H9 (cell line): ENCODE measurements around the gene CCDC102A. TPM values are rescaled to one million over a fixed set of nuclear protein-coding genes. Genes with fewer than 3 reads are reported as not detected.
A peak's percentile ranks its signal among the peaks of the same experiment; 100 is the strongest.

Experiments
- DNase-seq: peaks from one replicate; pipeline ENCODE4 v3.0.0-alpha.2; 2017
- H2AFZ ChIP-seq: one replicate; pipeline ENCODE4 v1.6.1; 2013; ENCODE audit warnings: mild to moderate bottlenecking, low read length, control low read depth, moderate library complexity
- H2AK5ac ChIP-seq: 2 replicates; pipeline ENCODE4 v1.6.1; 2013; ENCODE audit warnings: low read length, control low read depth, mixed read lengths; ENCODE audit not compliant: insufficient read length
- H2BK120ac ChIP-seq: one replicate; pipeline ENCODE4 v1.6.1; 2013; ENCODE audit warnings: low read depth, mild to moderate bottlenecking, low read length, control low read depth, inconsistent platforms; ENCODE audit not compliant: poor library complexity, severe bottlenecking
- H2BK12ac ChIP-seq: 2 replicates; pipeline ENCODE4 v1.6.1; 2013; ENCODE audit warnings: low read length, control low read depth, mixed read lengths, low read depth; ENCODE audit not compliant: insufficient read length
- H2BK15ac ChIP-seq: 2 replicates; pipeline ENCODE4 v1.6.1; 2013; ENCODE audit warnings: low read depth, low read length, control low read depth
- H2BK20ac ChIP-seq: one replicate; pipeline ENCODE4 v1.6.1; 2013; ENCODE audit warnings: low read depth, mild to moderate bottlenecking, low read length, control low read depth, inconsistent platforms; ENCODE audit not compliant: poor library complexity, severe bottlenecking
- H2BK5ac ChIP-seq: 2 replicates; pipeline ENCODE4 v1.6.1; 2013; ENCODE audit warnings: low read length, control low read depth, mixed read lengths; ENCODE audit not compliant: insufficient read length
- H3K14ac ChIP-seq: 2 replicates; pipeline ENCODE4 v1.6.1; 2013; ENCODE audit warnings: low read length, control low read depth; ENCODE audit not compliant: insufficient read depth
- H3K18ac ChIP-seq: 2 replicates; pipeline ENCODE4 v1.6.1; 2013; ENCODE audit warnings: low read depth, mild to moderate bottlenecking, mixed read lengths, low read length, control low read depth; ENCODE audit not compliant: insufficient read length
- H3K23ac ChIP-seq: 2 replicates; pipeline ENCODE4 v1.6.1; 2013; ENCODE audit warnings: low read length, control low read depth, mixed read lengths, low read depth; ENCODE audit not compliant: insufficient read length
- H3K23me2 ChIP-seq: 2 replicates; pipeline ENCODE4 v1.6.1; 2013; ENCODE audit warnings: low read depth, mild to moderate bottlenecking, mixed read lengths, low read length, control low read depth; ENCODE audit not compliant: insufficient read length, poor library complexity, severe bottlenecking
- H3K27ac ChIP-seq: 2 replicates; pipeline ENCODE4 v1.5.1; 2013; ENCODE audit warnings: low read length, control low read depth, mixed read lengths, low read depth; ENCODE audit not compliant: insufficient read length
- H3K27me3 ChIP-seq: 2 replicates; pipeline ENCODE4 v1.6.1; 2013; ENCODE audit warnings: low read length, control low read depth, inconsistent platforms; ENCODE audit not compliant: insufficient read depth
- H3K4ac ChIP-seq: 2 replicates; pipeline ENCODE4 v1.6.1; 2013; ENCODE audit warnings: low read depth, mild to moderate bottlenecking, control low read depth, inconsistent platforms, low read length, moderate library complexity
- H3K4me1 ChIP-seq: 2 replicates; pipeline ENCODE4 v1.6.1; 2013; ENCODE audit warnings: low read length, control low read depth, inconsistent platforms; ENCODE audit not compliant: insufficient read depth
- H3K4me2 ChIP-seq: 2 replicates; pipeline ENCODE4 v1.6.1; 2013; ENCODE audit warnings: low read length, control low read depth, mixed read lengths; ENCODE audit not compliant: insufficient read length, insufficient read depth
- H3K56ac ChIP-seq: 2 replicates; pipeline ENCODE4 v1.6.1; 2013; ENCODE audit warnings: low read depth, mild to moderate bottlenecking, mixed read lengths, low read length, control low read depth; ENCODE audit not compliant: insufficient read length
- H3K79me1 ChIP-seq: 2 replicates; pipeline ENCODE4 v1.6.1; 2013; ENCODE audit warnings: low read depth, mild to moderate bottlenecking, moderate library complexity, low read length, control low read depth, inconsistent platforms; ENCODE audit not compliant: insufficient read depth, poor library complexity, severe bottlenecking
- H3K79me2 ChIP-seq: 2 replicates; pipeline ENCODE4 v1.6.1; 2013; ENCODE audit warnings: low read length, control low read depth, inconsistent platforms; ENCODE audit not compliant: insufficient read depth
- H3K9ac ChIP-seq: 2 replicates; pipeline ENCODE4 v1.6.1; 2013; ENCODE audit warnings: low read length, control low read depth, mixed read lengths; ENCODE audit not compliant: insufficient read length; ENCODE audit errors: extremely low read depth
- H3K9me3 ChIP-seq: one replicate; pipeline ENCODE4 v1.6.1; 2013; ENCODE audit warnings: low read depth, low read length, inconsistent platforms; ENCODE audit not compliant: control insufficient read depth
- H3T11ph ChIP-seq: one replicate; pipeline ENCODE4 v1.6.1; 2013; ENCODE audit warnings: mild to moderate bottlenecking, low read length, control low read depth, inconsistent platforms
- H4K20me1 ChIP-seq: one replicate; pipeline ENCODE4 v1.6.1; 2013; ENCODE audit not compliant: control insufficient read depth, insufficient read length, insufficient read depth
- H4K5ac ChIP-seq: 2 replicates; pipeline ENCODE4 v1.6.1; 2013; ENCODE audit warnings: low read depth, mild to moderate bottlenecking, mixed read lengths, low read length, control low read depth; ENCODE audit not compliant: insufficient read length
- H4K8ac ChIP-seq: replicated peaks from 2 replicates; pipeline ENCODE4 v1.6.1; 2013; ENCODE audit warnings: low read length, control low read depth, mixed read lengths, low read depth; ENCODE audit not compliant: insufficient read length
- H4K91ac ChIP-seq: 2 replicates; pipeline ENCODE4 v1.6.1; 2013; ENCODE audit warnings: low read depth, mild to moderate bottlenecking, moderate library complexity, mixed read lengths, low read length, control low read depth; ENCODE audit not compliant: insufficient read length
- H3K27ac Mint-ChIP-seq, 3 experiments: 2 replicates in 2 of 3; 3 replicates in 1 of 3; pipeline ENCODE4 v1.8.0; 2020 to 2021; ENCODE audit warnings: mixed read lengths in 3 of 3, mild to moderate bottlenecking in 1 of 3, moderate library complexity in 1 of 3
- H3K27me3 Mint-ChIP-seq: 2 replicates; pipeline ENCODE4 v1.8.0; 2021; ENCODE audit warnings: low read depth, mild to moderate bottlenecking, moderate library complexity, mixed read lengths
- H3K36me3 Mint-ChIP-seq, 3 experiments: 2 replicates in 2 of 3; 3 replicates in 1 of 3; pipeline ENCODE4 v1.8.0; 2020 to 2021; ENCODE audit warnings: low read depth in 3 of 3, mixed read lengths in 3 of 3; ENCODE audit not compliant: insufficient read depth in 1 of 3
- H3K4me1 Mint-ChIP-seq, 2 experiments: 2 replicates each; pipeline ENCODE4 v1.8.0; 2020; ENCODE audit warnings: mixed read lengths in 2 of 2
- H3K4me3 Mint-ChIP-seq, 2 experiments: 2 replicates in 1 of 2; 3 replicates in 1 of 2; pipeline ENCODE4 v1.8.0; 2020 to 2021; ENCODE audit warnings: mild to moderate bottlenecking in 2 of 2, mixed read lengths in 2 of 2, moderate library complexity in 1 of 2
- H3K9me3 Mint-ChIP-seq, 2 experiments: 2 replicates in 1 of 2; 3 replicates in 1 of 2; pipeline ENCODE4 v1.8.0; 2020; ENCODE audit warnings: mild to moderate bottlenecking in 2 of 2, mixed read lengths in 2 of 2, moderate library complexity in 1 of 2
- WGBS: extraction: QIAGEN DNeasy Blood & Tissue Kit; methylation state at CpG from one replicate; pipeline ENCODE4 v1.1.7; 2013; ENCODE audit warnings: missing lambda C conversion rate, low lambda C conversion rate, mixed read lengths; ENCODE audit not compliant: insufficient read length; ENCODE audit errors: extremely low coverage; 5-methylcytosine and 5-hydroxymethylcytosine counted together
- total RNA-seq: library from RNA; stranded (reverse); gene quantifications from 2 replicates; pipeline ENCODE4 v1.2.1, GENCODE V29; 2021
- TF ChIP-seq, protein P1 (sequence below): fragments of 200-600 bp; sonication (generic); conservative IDR thresholded peaks from 3 replicates; pipeline ENCODE4 v1.8.0; 2021; ENCODE audit warnings: antibody characterized with exemption, mild to moderate bottlenecking

CCDC102A gene
- total RNA-seq, 1 experiment from 2014 or later, result 8.2 TPM

DNA sequence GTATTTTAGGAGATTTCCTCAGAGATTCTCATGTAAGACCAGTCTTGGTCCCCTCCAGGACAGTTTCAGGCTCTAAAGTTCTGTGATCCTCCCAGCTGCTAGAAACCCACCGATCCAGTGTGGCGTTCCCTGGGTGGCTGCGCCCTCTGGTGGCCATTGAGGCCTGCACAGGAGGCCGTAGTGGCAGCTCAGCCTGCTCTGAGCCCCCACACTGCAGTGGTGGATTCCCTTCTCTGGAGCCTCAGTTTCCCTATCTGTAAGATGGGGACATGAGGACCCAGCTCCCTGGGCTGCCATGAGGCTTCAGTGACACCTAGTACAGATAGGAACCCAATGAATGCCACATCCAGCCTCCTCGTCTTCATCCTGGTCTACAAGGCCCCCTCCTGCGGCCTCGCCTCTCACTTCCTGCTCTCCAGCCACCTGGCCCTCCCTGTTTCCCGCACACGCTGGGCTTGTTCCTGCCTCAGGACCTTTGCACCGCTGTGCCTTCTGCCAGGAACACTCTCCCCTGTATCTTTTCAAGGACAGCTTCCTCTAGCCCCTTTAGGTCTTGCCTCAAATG is 16.5 kb downstream of the CCDC102A start:
- Histone ChIP-seq H3K27ac (no peak overlapping the region), H2BK15ac (no peak overlapping the region), H3K4ac (no peak overlapping the region), H3K27me3 (no peaks in the 10 kb centered on the region), H2BK12ac (no peak overlapping the region), H3K4me2 (no peak overlapping the region), H3K79me1 (no peaks in the 10 kb centered on the region), H2BK120ac (no peak overlapping the region), H4K91ac (no peak overlapping the region), H2BK20ac (no peak overlapping the region), H2AK5ac (no peak overlapping the region), H2AFZ (no peak overlapping the region), H2BK5ac (no peak overlapping the region), H3T11ph (no peak overlapping the region), H3K23me2 (no peaks in the 10 kb centered on the region), H3K9ac (no peak overlapping the region), H4K8ac (no peak overlapping the region), H3K14ac (no peak overlapping the region), H3K79me2 (no peaks in the 10 kb centered on the region), H3K56ac (no peak overlapping the region), H3K23ac (no peak overlapping the region), H3K9me3 (no peaks in the 10 kb centered on the region), H3K4me1 (no peaks in the 10 kb centered on the region), H3K18ac (no peak overlapping the region), H4K20me1 (no peaks in the 10 kb centered on the region), H4K5ac (no peak overlapping the region)
- Mint-ChIP-seq H3K9me3 (peaks cover 0 to 2% of the 10 kb centered on the region in 2 experiments; a peak in 1 of 5 replicates), H3K4me1 (no peaks in the 10 kb centered on the region), H3K27ac (peak overlapping the region in 1 of 3 experiments; percentile 76; a peak in 1 of 7 replicates), H3K27me3 (peaks cover 19% of the 10 kb centered on the region), H3K36me3 (peaks cover 0 to 7% (median 2%) of the 10 kb centered on the region in 3 experiments; a peak in 3 of 7 replicates), H3K4me3 (no peak overlapping the region; a peak in 1 of 5 replicates)
- TF ChIP-seq, protein P1, sequence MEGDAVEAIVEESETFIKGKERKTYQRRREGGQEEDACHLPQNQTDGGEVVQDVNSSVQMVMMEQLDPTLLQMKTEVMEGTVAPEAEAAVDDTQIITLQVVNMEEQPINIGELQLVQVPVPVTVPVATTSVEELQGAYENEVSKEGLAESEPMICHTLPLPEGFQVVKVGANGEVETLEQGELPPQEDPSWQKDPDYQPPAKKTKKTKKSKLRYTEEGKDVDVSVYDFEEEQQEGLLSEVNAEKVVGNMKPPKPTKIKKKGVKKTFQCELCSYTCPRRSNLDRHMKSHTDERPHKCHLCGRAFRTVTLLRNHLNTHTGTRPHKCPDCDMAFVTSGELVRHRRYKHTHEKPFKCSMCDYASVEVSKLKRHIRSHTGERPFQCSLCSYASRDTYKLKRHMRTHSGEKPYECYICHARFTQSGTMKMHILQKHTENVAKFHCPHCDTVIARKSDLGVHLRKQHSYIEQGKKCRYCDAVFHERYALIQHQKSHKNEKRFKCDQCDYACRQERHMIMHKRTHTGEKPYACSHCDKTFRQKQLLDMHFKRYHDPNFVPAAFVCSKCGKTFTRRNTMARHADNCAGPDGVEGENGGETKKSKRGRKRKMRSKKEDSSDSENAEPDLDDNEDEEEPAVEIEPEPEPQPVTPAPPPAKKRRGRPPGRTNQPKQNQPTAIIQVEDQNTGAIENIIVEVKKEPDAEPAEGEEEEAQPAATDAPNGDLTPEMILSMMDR, result peak; percentile 99
- peak; percentile 82 for DNase-seq
- WGBS, result no CpG with 5 or more reads among the region's 10 CpGs
